ENCODE data around the gene OSTC. TPM values are rescaled to one million over a fixed set of nuclear protein-coding genes. Genes with fewer than 3 reads are reported as not detected.

OSTC gene
- polyA plus RNA-seq (2014; cell fraction: cytosol; rRNA removed), result 147 and 1,058 TPM in 2 replicates
- polyA plus RNA-seq (2014; cell fraction: nucleus; rRNA removed), result 69.8 and 107 TPM in 2 replicates

GRCh38 chr4:108650212-108651013 lies at the start of gene OSTC:
Gene OSTC, plus strand, starts transcription at chr4:108650599. Its CDS starts 57 bp downstream, at chr4:108650656.
- DNase-seq (ENCODE audit: low spot score), result peak; percentile 96

- DNase-seq (ENCODE audit: low spot score), result no peak
Observed at GRCh38 chr4:108601106-108601505, 49.3 kb upstream of the OSTC start.

- DNase-seq (ENCODE audit: low spot score), result no peak
Observed at GRCh38 chr4:108601532-108601931, 48.9 kb upstream of the OSTC start.

GRCh38 chr4:108602163-108602562 lies 48.2 kb upstream of the OSTC start:
- DNase-seq (ENCODE audit: low spot score), result no peak

GRCh38 chr4:108607079-108607815 lies 43.2 kb upstream of the OSTC start:
- DNase-seq (ENCODE audit: low spot score), result no peak

- DNase-seq (ENCODE audit: low spot score), result peak; percentile 1
Observed at GRCh38 chr4:108611365-108611764, 39.0 kb upstream of the OSTC start.

GRCh38 chr4:108612365-108612764 lies 38.0 kb upstream of the OSTC start:
- DNase-seq (ENCODE audit: low spot score), result no peak

GRCh38 chr4:108619372-108620100 lies 30.9 kb upstream of the OSTC start:
- DNase-seq (ENCODE audit: low spot score), result no peak

GRCh38 chr4:108620101-108620932 lies 30.1 kb upstream of the OSTC start, which contains the start of gene RPL34:
Gene RPL34, plus strand, starts transcription at chr4:108620576. Its CDS starts 1,384 bp downstream, at chr4:108621960.
- DNase-seq (ENCODE audit: low spot score), result peak; percentile 97

- DNase-seq (ENCODE audit: low spot score), result no peak
Observed at GRCh38 chr4:108620933-108621905, 29.2 kb upstream of the OSTC start.

GRCh38 chr4:108622022-108622421 lies 28.4 kb upstream of the OSTC start:
- DNase-seq (ENCODE audit: low spot score), result no peak

GRCh38 chr4:108622828-108623227 lies 27.6 kb upstream of the OSTC start:
- DNase-seq (ENCODE audit: low spot score), result no peak

- DNase-seq (ENCODE audit: low spot score), result no peak
Observed at GRCh38 chr4:108624263-108625056, 25.9 kb upstream of the OSTC start.

- no peak for DNase-seq (ENCODE audit: low spot score)
Observed at GRCh38 chr4:108626056-108626455, 24.3 kb upstream of the OSTC start.

GRCh38 chr4:108628411-108628810 lies 22.0 kb upstream of the OSTC start:
- no peak for DNase-seq (ENCODE audit: low spot score)

- DNase-seq (ENCODE audit: low spot score), result no peak
Observed at GRCh38 chr4:108635070-108635655, 15.2 kb upstream of the OSTC start.

- no peak for DNase-seq (ENCODE audit: low spot score)
Observed at GRCh38 chr4:108636246-108636645, 14.2 kb upstream of the OSTC start.

GRCh38 chr4:108637856-108638255 lies 12.5 kb upstream of the OSTC start:
- DNase-seq (ENCODE audit: low spot score), result no peak

- DNase-seq (ENCODE audit: low spot score), result no peak
Observed at GRCh38 chr4:108644237-108644636, 6.2 kb upstream of the OSTC start.
